ENCODE data around the gene PRG2.
"Not testable (repeated sequence)": the region's sequence is repeated elsewhere in the genome, so short reads cannot be mapped to it uniquely, and the experiment has no call there.

Gene PRG2

GRCh38 chr11:57419146-57419545 lies 28.7 kb upstream of the PRG2 start:
- DNase-seq (ENCODE audit: low read depth in 3 of 3): no peak

- DNase-seq (ENCODE audit: low read depth in 3 of 3): no peak
Measured at GRCh38 chr11:57418131-57418530, 27.7 kb upstream of the PRG2 start.

- no peak for DNase-seq (ENCODE audit: low read depth in 3 of 3)
Measured at GRCh38 chr11:57417056-57417455, 26.6 kb upstream of the PRG2 start.

- no peak for DNase-seq (ENCODE audit: low read depth in 3 of 3)
Measured at GRCh38 chr11:57416436-57416835, 26.0 kb upstream of the PRG2 start.

- DNase-seq (ENCODE audit: low read depth in 3 of 3): no peak
Measured at GRCh38 chr11:57414612-57415212, 24.3 kb upstream of the PRG2 start.

GRCh38 chr11:57413681-57414080 lies 23.2 kb upstream of the PRG2 start:
- DNase-seq (ENCODE audit: low read depth in 3 of 3): no peak

DNA sequence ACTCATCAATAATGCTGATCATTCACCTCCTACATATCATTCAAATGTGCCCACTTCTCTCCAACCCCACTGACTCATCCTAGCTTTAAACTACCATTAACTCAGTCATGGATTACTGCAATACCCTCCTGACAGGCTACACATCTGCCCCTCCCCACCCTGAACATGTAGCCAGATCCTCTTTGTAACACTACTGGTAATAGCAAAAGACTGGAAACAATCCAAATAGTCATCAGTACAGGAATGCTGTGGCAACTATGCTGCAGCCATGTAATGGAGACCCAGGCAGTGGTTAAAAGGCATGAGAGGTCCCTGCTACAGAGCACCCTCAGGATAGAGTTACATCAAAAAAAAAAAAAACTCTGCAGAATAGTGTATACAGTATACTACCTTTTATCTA lies 19.8 kb upstream of the PRG2 start:
- DNase-seq (ENCODE audit: low read depth in 3 of 3): no peak

- no peak for DNase-seq (ENCODE audit: low read depth in 3 of 3)
Measured at GRCh38 chr11:57409321-57410100, 19.1 kb upstream of the PRG2 start.

DNA sequence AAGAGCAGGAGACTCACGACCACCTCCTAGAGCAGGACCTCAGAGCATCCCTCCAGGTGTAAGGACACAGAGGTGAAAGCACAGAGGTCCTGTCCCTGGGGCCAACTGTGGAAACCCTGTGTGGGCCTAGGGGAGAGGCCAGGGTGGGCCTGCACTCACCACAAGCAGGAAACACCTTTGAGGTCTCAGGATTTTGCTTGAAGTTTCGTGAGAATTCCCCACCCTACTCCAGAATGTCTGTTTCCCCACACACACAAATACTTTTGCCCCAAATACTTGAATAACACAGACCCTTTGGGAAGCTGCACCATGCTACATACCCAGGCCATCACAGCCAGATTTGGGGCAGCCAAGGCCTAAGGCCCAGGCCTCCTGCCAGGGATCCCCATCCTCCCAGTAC lies 18.3 kb upstream of the PRG2 start:
- no peak for DNase-seq (ENCODE audit: low read depth in 3 of 3)

DNA sequence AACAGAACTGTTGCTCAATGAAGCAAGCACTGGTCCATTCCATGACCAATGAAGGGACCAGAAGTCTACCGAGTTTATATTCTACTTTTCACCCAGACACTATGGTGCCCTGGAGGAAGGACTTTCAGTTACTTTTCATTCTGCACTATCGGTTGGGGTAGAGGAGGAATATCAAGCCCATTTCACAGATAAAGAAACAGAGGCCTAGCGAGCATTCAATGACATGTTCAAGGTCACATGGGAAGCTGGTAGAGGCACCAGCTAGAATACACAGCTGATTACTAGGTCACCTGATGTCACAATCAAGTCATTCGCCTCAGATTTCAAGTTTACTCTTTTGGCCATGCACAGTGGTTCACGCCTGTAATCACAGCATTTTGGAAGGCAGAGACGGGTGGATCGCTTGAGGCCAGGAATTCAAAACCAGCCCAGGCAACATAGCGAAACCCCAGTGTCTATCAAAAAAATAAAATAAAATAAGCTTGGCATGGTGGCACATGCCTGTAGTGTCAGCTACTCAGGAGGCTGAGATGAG lies 17.6 kb upstream of the PRG2 start:
- no peak for DNase-seq (ENCODE audit: low read depth in 3 of 3)

- no peak for DNase-seq (ENCODE audit: low read depth in 3 of 3)
Measured at GRCh38 chr11:57407010-57407920, 16.8 kb upstream of the PRG2 start.

- peak; percentile 16 to 26 (median 23) for DNase-seq (ENCODE audit: low read depth in 3 of 3)
Measured at GRCh38 chr11:57406337-57406904, 16.0 kb upstream of the PRG2 start.

GRCh38 chr11:57405271-57405860 lies 14.9 kb upstream of the PRG2 start:
- DNase-seq (ENCODE audit: low read depth in 3 of 3): no peak

DNA sequence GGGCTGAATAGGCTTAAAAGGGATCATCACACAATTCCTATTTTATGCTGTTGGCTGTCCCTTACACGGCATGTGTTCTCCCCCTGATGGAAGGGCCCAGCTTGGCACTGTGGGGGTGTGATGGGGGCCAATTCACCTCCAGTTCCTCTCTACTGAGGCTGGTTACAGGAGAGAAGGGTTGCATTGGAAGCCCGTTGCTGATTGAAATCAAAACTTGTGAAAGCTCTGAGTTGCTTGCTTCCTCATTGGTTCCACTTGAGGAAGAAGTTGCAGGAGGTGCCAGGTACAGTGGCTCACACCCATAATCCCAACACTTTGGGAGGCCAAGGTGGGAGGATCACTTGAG lies 13.3 kb upstream of the PRG2 start:
- DNase-seq (ENCODE audit: low read depth in 3 of 3): no peak

GRCh38 chr11:57403003-57403801 lies 12.8 kb upstream of the PRG2 start:
- not testable (repeated sequence) for DNase-seq (ENCODE audit: low read depth in 3 of 3)

- no peak for DNase-seq (ENCODE audit: low read depth in 3 of 3)
Measured at GRCh38 chr11:57402188-57403002, 11.9 kb upstream of the PRG2 start.

DNA sequence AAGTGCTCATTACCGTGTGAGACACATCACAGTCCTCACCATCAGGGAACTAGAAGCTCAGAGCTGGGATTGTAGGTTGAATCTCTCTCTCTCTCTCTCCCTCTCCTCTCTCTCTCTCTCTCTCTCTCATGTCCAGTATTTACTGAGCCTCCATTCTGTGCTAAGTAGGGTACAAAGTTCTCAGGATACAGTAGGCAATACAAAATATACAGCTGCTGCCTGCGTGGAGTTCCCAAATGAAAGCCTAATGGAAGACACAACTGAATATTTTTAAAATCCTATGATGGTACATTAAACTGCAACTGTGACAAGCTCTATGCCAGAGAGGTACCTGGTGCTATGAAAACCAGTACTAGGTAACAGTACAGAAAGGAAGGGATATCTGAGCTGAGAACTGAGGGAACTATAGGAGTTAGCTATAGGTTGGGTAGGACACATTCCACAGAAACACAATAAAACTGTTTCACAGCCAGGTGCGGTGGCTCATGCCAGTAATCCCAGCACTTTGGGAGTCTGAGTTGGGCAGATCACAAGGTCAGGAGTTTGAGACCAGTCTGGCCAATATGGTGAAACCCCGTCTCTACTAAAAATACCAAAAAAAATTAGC lies 9.6 kb upstream of the PRG2 start:
- no peak for DNase-seq (ENCODE audit: low read depth in 3 of 3)

- DNase-seq (ENCODE audit: low read depth in 3 of 3): no peak
Measured at GRCh38 chr11:57399221-57399620, 8.8 kb upstream of the PRG2 start.

GRCh38 chr11:57397394-57397990 lies 7.0 kb upstream of the PRG2 start:
- no peak for DNase-seq (ENCODE audit: low read depth in 3 of 3)
